Liver (tissue), 9 donors: Measurements from ENCODE around the gene CHL1. TPM values are rescaled to one million over a fixed set of nuclear protein-coding genes. Genes with fewer than 3 reads are reported as not detected.

Experiments used
- DNase-seq: peaks from one replicate; pipeline ENCODE4 v3.0.0-alpha.2; 2017; ENCODE audit warnings: low spot score
- H3K27ac ChIP-seq, 2 donors: one replicate each; pipeline ENCODE4 v1.7.0; 2013; ENCODE audit warnings: inconsistent platforms in 2 of 2, low read length in 2 of 2, control low read depth in 1 of 2, low read depth in 1 of 2, mild to moderate bottlenecking in 1 of 2
- H3K27me3 ChIP-seq, 4 donors: one replicate each; pipeline versions ENCODE4 v1.6.1 to v1.7.0; 2013; ENCODE audit warnings: low read length in 3 of 4, inconsistent platforms in 1 of 4, mild to moderate bottlenecking in 1 of 4, moderate library complexity in 1 of 4; ENCODE audit not compliant: control insufficient read depth in 4 of 4, insufficient read depth in 4 of 4
- H3K36me3 ChIP-seq, 4 donors: one replicate each; pipeline versions ENCODE4 v1.6.1 to v1.7.0; 2013; ENCODE audit warnings: low read length in 3 of 4, mild to moderate bottlenecking in 3 of 4, low read depth in 1 of 4, moderate library complexity in 1 of 4; ENCODE audit not compliant: control insufficient read depth in 4 of 4, insufficient read depth in 3 of 4
- H3K4me1 ChIP-seq, 4 donors: one replicate each; pipeline versions ENCODE4 v1.6.1 to v1.7.0; 2013; ENCODE audit warnings: low read length in 3 of 4, mild to moderate bottlenecking in 3 of 4, moderate library complexity in 1 of 4; ENCODE audit not compliant: control insufficient read depth in 4 of 4, insufficient read depth in 4 of 4
- H3K4me3 ChIP-seq, 3 donors: one replicate each; pipeline versions ENCODE4 v1.6.1 to v1.7.0; 2013; ENCODE audit warnings: low read length in 3 of 3, control low read depth in 1 of 3, low read depth in 1 of 3, mild to moderate bottlenecking in 1 of 3
- H3K9ac ChIP-seq, 2 donors: one replicate each; pipeline ENCODE4 v1.7.0; 2013; ENCODE audit warnings: low read length in 2 of 2, mild to moderate bottlenecking in 2 of 2, moderate library complexity in 2 of 2, control low read depth in 1 of 2, low read depth in 1 of 2
- H3K9me3 ChIP-seq, 4 donors: one replicate each; pipeline versions ENCODE4 v1.6.1 to v1.7.0; 2013; ENCODE audit warnings: low read length in 3 of 4; ENCODE audit not compliant: control insufficient read depth in 4 of 4
- CTCF ChIP-seq: fragments of 150-350 bp; IDR thresholded peaks from 2 replicates; pipeline ENCODE4 v1.5.1; 2017; ENCODE audit warnings: improper control_type of control experiment, low read depth, low read length; ENCODE audit not compliant: missing input control
- EGR1 ChIP-seq, 2 donors: IDR thresholded peaks; 2 replicates each; pipeline ENCODE4 v1.6.1; 2016 to 2018; ENCODE audit warnings: antibody characterized with exemption in 2 of 2, low read depth in 2 of 2
- FOXA2 ChIP-seq: IDR thresholded peaks from 2 replicates; pipeline ENCODE4 v1.6.1; 2016; ENCODE audit warnings: antibody characterized with exemption
- GABPA ChIP-seq, 2 donors: IDR thresholded peaks in 1 of 2; conservative IDR thresholded peaks in 1 of 2; 2 replicates each; pipeline ENCODE4 v1.6.1; 2016; ENCODE audit warnings: antibody characterized with exemption in 2 of 2, mild to moderate bottlenecking in 1 of 2, moderate library complexity in 1 of 2
- HNF4A ChIP-seq, 2 donors: conservative IDR thresholded peaks; 2 replicates each; pipeline ENCODE4 v1.6.1; 2016; ENCODE audit warnings: antibody characterized with exemption in 2 of 2, mild to moderate bottlenecking in 2 of 2
- MAX ChIP-seq: IDR thresholded peaks from 2 replicates; pipeline ENCODE4 v1.6.1; 2016; ENCODE audit warnings: antibody characterized with exemption
- RAD21 ChIP-seq, 2 donors: IDR thresholded peaks; 2 replicates each; pipeline ENCODE4 v1.6.1; 2016; ENCODE audit warnings: antibody characterized with exemption in 2 of 2, mild to moderate bottlenecking in 2 of 2
- REST ChIP-seq: IDR thresholded peaks from 2 replicates; pipeline ENCODE4 v1.6.1; 2016; ENCODE audit warnings: antibody characterized with exemption, mild to moderate bottlenecking
- RXRA ChIP-seq, 2 donors: IDR thresholded peaks; 2 replicates each; pipeline ENCODE4 v1.6.1; 2017 to 2018; ENCODE audit warnings: antibody characterized with exemption in 2 of 2, mild to moderate bottlenecking in 1 of 2
- SP1 ChIP-seq: IDR thresholded peaks from 2 replicates; pipeline ENCODE4 v1.6.1; 2018; ENCODE audit warnings: antibody characterized with exemption, mild to moderate bottlenecking
- ZBTB33 ChIP-seq: IDR thresholded peaks from 2 replicates; pipeline ENCODE4 v1.6.1; 2016; ENCODE audit warnings: antibody characterized with exemption
- WGBS: extraction: QIAGEN DNeasy Blood & Tissue Kit; methylation state at CpG from one replicate; pipeline ENCODE4 v1.1.7; 2013; 5-methylcytosine and 5-hydroxymethylcytosine counted together
- polyA plus RNA-seq, 2 donors: library from polyadenylated mRNA; stranded (reverse) in 1 of 2; unstranded in 1 of 2; fragments of 200-250 nt in 1 of 2; fragments of >200 nt in 1 of 2; fragmentation: Nextera tagmentation in 1 of 2; extraction: Ambion mirVana in 1 of 2; gene quantifications; one replicate each; pipeline versions ENCODE4 v1.2.1 to v1.2.3, GENCODE V29; 2013 to 2015
- total RNA-seq, 2 donors: library from RNA; depleted of rRNA; stranded (reverse); fragments of >200 nt; gene quantifications; one replicate each; pipeline ENCODE4 v1.2.3, GENCODE V29; 2014
- donor health status: healthy.
- donor health status: healthy.
- donor health status: healthy.
- donor health status: healthy.
- donor health status: healthy.

Gene CHL1
- total and polyA plus RNA-seq, 4 donors = 0.03 to 8.1 (median 0.66) TPM

- no peak overlapping the region for H3K4me3 ChIP-seq
- WGBS = 92% methylated on average over 2 of the region's 2 CpGs
- H3K27ac ChIP-seq = no peak overlapping the region
- peaks cover 0 to 6% (median 2%) of the 10 kb centered on the region in 4 donors for H3K27me3 ChIP-seq
- H3K36me3 ChIP-seq = no peaks in the 10 kb centered on the region
- no peak overlapping the region for H3K9ac ChIP-seq
- H3K4me1 ChIP-seq = peaks cover 8 to 18% (median 12%) of the 10 kb centered on the region in 4 donors
- DNase-seq = no peak
- TF ChIP-seq REST (no peak), EGR1 (IDR thresholded peaks at IDR 0.05; ENCODE audit: low read depth in 2 of 2) (no peak), GABPA (IDR thresholded peaks at IDR 0.05 in 1 of 2, conservative IDR thresholded peaks at IDR 0.05 in 1 of 2) (no peak), RXRA (IDR thresholded peaks at IDR 0.05) (no peak), CTCF (no peak), FOXA2 (no peak), RAD21 (IDR thresholded peaks at IDR 0.05) (no peak)
- no peaks in the 10 kb centered on the region for H3K9me3 ChIP-seq
Observed at GRCh38 chr3:199835-200234, 3.3 kb downstream of the CHL1 start.

- H3K36me3 ChIP-seq = no peaks in the 10 kb centered on the region
- H3K27me3 ChIP-seq = peaks cover 0 to 6% (median 2%) of the 10 kb centered on the region in 4 donors
- H3K27ac ChIP-seq = no peak overlapping the region
- 62% methylated on average over 4 of the region's 4 CpGs for WGBS
- H3K9me3 ChIP-seq = no peaks in the 10 kb centered on the region
- DNase-seq = no peak
- no peak for TF ChIP-seq SP1
- no peak overlapping the region for H3K9ac ChIP-seq
- no peak overlapping the region for H3K4me3 ChIP-seq
- H3K4me1 ChIP-seq = peaks cover 8 to 18% (median 12%) of the 10 kb centered on the region in 4 donors
Observed at GRCh38 chr3:200758-201325, 4.3 kb downstream of the CHL1 start.

GRCh38 chr3:204102-204501 lies 7.5 kb downstream of the CHL1 start:
- no peak overlapping the region for H3K27ac ChIP-seq
- WGBS = 59% methylated on average over 2 of the region's 2 CpGs
- TF ChIP-seq ZBTB33 (no peak), CTCF (no peak), HNF4A (conservative IDR thresholded peaks at IDR 0.05) (no peak), MAX (no peak), EGR1 (IDR thresholded peaks at IDR 0.05; ENCODE audit: low read depth in 2 of 2) (no peak)
- H3K4me1 ChIP-seq = no peaks in the 10 kb centered on the region
- H3K9me3 ChIP-seq = no peaks in the 10 kb centered on the region
- H3K4me3 ChIP-seq = no peak overlapping the region
- no peaks in the 10 kb centered on the region for H3K36me3 ChIP-seq
- DNase-seq = no peak
- H3K9ac ChIP-seq = no peak overlapping the region
- peaks cover 0 to 4% (median 2%) of the 10 kb centered on the region in 4 donors for H3K27me3 ChIP-seq
